ENCODE data around the gene CIPC.

Gene CIPC

GRCh38 chr14:77155083-77155482 is 57.0 kb downstream of the CIPC start:
- DNase-seq = no peak

GRCh38 chr14:77157740-77158139 is 59.7 kb downstream of the CIPC start:
- no peak for DNase-seq

- DNase-seq = peak; percentile 86
These were observed 60.3 kb downstream of the CIPC start for GRCh38 chr14:77158175-77158881.

GRCh38 chr14:77158882-77159255 is 60.8 kb downstream of the CIPC start:
- peak; percentile 47 for DNase-seq

GRCh38 chr14:77161011-77161410 is 63.0 kb downstream of the CIPC start:
- DNase-seq = no peak
